ENCODE data around the gene ANO7. TPM values are rescaled to one million over a fixed set of nuclear protein-coding genes. Genes with fewer than 3 reads are reported as not detected.

The ANO7 gene
- total and polyA plus RNA-seq, 2 of the 8 experiments (the other 6 are each of a cell fraction or from before 2014, with no cell fraction given): 3.2 to 6.9 TPM

DNA sequence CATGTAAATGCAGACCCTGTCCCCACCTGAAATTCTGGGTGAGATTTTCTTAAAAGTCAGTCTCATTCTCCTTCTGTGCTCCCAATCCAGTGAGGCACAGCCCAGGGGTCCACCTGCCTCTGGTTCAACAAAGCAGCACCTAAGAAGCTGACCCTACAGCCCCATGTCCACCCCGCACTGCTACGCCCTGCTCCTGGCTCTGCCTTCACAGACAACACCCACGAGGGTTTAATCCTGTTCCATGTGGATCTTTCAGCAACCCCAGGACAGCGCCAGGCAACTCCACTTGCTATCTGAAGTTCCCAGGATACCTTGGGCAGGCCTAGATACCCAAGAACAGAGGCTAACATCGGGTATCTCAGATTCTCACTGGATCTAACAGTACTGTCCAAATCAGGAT lies 82.1 kb downstream of the ANO7 start (continued):
- TF ChIP-seq, protein P1, sequence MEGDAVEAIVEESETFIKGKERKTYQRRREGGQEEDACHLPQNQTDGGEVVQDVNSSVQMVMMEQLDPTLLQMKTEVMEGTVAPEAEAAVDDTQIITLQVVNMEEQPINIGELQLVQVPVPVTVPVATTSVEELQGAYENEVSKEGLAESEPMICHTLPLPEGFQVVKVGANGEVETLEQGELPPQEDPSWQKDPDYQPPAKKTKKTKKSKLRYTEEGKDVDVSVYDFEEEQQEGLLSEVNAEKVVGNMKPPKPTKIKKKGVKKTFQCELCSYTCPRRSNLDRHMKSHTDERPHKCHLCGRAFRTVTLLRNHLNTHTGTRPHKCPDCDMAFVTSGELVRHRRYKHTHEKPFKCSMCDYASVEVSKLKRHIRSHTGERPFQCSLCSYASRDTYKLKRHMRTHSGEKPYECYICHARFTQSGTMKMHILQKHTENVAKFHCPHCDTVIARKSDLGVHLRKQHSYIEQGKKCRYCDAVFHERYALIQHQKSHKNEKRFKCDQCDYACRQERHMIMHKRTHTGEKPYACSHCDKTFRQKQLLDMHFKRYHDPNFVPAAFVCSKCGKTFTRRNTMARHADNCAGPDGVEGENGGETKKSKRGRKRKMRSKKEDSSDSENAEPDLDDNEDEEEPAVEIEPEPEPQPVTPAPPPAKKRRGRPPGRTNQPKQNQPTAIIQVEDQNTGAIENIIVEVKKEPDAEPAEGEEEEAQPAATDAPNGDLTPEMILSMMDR (IDR thresholded peaks at IDR 0.05; ENCODE audit: control extremely low read depth in 1 of 3, insufficient read depth in 1 of 3, low read depth in 1 of 3, low read length in 3 of 3): no peak
- TF ChIP-seq BACH1 (IDR thresholded peaks at IDR 0.05; ENCODE audit: low read length) (no peak), RNF2 (IDR thresholded peaks at IDR 0.05; ENCODE audit: borderline replicate concordance, low read depth, low read length, missing control alignments, poor library complexity, severe bottlenecking) (no peak), SIX5 (IDR thresholded peaks at IDR 0.05; ENCODE audit: low read depth, low read length) (no peak), RFX5 (IDR thresholded peaks at IDR 0.05; ENCODE audit: borderline replicate concordance, low read depth, low read length) (no peak), EZH2 (IDR thresholded peaks at IDR 0.05; ENCODE audit: low read depth, low read length, severe bottlenecking) (no peak)
